ENCODE measurements around the gene PPP1R13L.
"Not testable (repeated sequence)": the region's sequence is repeated elsewhere in the genome, so short reads cannot be mapped to it uniquely, and the experiment has no call there.

The PPP1R13L gene

DNA sequence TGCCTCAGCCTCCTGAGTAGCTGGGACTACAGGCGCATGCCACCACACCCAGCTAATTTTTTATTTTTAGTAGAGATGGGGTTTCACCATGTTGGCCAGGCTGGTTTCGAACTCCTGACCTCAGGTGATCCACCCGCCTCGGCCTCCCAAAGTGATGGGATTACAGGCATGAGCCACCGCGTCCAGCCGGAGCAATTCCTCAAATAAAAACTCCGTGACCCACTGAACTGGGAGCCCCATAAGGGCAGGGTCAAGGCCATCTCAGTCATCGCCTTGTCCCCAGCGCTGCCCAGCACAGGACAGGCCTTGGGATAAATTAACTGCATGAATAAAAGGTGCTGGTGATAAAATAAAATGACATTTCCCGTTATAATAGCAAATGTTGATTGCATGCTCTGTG is 25.0 kb upstream of the PPP1R13L start:
- DNase-seq (ENCODE audit: low spot score), result not testable (repeated sequence)

DNA sequence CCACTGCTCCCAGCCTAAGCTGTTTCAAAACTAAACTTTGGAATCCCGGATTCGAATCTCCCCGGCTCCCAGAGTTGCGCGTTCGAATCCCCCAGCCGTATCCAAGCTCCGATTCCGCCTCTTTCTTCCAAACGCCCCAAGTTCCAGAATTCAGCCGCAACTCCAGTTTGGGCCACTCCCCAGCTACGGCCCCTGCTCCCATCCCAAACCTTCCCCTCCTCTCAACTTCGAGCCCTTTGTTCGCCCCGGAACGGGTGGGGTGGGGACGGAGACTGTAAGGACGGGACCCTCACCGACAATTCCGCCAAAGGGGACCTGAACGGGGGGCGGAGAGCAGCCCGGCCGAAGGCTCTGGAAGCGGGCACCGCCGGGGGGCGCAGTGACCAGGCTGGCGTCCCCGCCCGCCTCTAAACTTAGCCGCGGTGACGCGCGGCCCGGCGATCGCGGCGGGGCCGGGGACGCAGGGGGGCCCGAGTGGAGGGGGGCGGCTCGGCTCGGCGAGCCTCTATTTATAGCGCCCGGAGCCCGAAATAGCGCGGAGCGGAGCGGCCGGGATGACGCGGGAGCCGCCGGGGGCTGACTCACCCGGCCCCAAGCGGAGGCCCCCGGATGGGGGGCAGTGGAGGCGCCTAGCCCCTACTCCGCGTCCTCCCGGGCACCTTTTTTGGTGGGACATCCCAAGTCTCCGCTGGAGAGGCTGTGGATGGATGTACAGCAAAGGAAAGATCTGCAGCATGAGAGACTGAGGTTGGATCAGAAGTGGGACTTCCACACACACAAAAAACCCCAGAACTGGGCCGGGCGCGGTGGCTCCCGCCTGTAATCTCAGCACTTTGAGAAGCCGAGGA is 23.7 kb upstream of the PPP1R13L start:
- DNase-seq (ENCODE audit: low spot score), result peak; percentile 83

DNA sequence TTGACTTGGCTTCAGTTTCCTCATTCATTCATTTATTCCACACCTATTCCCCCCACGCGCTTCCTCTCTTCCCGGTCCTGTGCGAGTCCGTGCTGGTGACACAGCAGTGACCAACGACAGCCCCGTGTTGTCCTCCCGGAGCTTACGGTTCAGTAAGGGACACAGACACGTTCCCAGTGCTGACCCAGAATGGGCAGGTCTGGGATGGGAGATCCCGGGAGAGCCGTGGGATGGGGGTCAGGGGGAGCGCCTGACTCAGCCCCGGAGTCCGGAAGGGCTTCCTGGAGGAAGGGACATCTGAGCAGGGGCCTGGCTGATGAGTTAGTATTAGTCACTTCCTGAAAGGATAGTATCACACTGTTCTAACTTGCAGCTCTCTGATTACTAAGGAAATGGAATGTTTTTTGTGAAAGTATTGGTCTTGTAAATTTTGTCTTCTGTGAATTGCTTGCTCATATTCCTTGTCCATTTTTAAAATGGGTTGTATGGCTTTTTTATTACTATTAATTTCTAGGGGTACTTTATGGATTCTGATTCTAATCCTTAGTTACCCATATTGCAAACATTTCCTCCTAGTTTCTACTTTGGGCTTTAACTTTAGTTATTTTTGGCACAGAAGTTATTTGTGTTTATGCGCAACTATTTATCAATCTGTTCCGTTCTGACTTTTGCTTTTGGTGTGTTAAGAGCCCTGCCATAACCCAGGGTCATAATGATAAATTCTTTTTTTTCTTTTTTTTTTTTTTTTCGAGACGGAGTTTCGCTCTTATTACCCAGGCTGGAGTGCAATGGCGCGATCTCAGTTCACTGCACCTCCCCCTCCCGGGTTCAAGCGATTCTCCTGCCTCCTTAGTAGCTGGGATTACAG is 19.6 kb upstream of the PPP1R13L start:
- peak; percentile 89 for DNase-seq (ENCODE audit: low spot score)

DNA sequence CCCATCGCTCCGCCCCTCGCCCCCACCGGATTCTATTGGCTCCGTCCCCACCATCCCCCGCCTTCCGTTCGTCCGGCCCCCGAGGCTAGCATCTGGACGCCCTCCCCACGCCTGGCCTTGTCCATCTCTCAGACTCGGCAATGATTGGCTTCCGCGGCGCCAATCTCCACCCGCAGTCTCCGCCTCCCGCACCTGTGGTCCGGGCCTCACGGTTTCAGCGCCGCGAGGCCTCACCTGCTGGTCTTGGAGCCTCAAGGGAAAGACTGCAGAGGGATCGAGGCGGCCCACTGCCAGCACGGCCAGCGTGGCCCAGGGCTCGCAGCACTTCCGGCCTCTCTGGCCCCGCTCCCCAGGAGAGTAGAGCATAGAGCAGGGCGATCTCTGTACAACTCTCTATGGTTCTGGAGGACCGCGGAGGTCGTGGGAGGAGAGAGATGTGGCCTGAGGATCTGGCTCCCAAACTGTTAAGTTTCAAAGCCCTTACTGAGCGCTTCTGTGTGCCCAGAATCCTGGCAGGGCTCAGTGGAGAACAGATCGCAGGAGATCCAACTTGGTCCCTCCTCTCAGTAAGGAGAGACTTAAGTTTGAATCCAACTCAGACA is 18.8 kb upstream of the PPP1R13L start, which contains the start of gene ERCC1:
TSS of gene ERCC1 (minus strand) at position 329 of the 602 bp plus-strand sequence. CDS start 543 bp downstream, outside the sequence.
- peak; percentile 98 for DNase-seq (ENCODE audit: low spot score)

DNA sequence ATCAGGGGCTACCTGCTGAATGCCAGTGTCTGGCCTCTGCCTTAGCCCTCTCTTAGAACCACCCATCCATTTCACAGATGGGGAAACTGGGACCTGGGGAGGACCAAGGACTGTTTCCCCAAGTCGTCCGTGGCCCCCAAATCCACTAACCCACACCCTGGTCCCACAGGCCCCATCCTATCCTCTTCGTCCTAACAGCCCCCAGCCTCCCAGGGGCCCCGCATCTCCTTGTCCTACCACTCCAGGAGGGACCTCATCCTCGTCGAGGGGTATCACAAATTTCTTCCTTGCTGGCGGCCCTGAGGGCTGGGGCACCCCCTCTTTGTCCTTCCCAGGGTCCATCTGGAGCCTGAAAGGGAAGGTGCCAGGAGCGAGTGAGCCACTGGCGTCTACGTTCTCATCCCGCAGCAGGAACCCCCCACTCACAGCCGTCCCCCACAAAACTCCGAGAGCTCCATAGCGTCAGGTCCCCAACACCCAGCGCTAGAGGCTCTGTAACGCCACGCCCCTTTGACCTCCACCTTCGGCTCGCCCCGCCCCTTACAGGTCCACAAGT is 18.2 kb upstream of the PPP1R13L start:
- DNase-seq (ENCODE audit: low spot score), result no peak

DNA sequence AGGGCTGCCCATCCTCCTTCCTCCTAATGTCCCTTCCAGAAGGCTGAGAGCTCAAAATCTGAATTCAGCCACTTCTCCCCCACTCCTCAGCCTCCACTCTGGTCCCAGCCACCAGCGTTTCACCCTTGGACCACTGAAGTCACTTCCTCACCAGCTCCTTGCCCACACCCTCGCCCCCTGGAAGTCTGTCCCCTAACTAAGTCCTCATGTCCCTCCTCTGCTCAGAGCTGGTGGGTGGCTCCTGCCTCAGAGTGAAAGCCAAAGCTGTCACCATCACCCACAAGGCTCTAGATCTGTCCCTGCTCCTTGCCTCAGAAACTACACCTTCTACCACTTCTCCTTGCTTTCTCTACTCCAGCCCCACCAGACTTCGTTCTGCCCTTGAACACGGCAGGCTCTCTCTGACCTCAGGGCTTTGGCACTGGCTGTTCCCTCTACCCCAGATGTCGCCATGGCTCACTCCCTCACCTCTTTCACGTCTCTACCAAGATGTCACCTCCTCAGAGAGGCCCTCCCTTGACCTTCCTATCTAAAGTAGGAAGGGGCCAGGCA is 17.2 kb upstream of the PPP1R13L start:
- DNase-seq (ENCODE audit: low spot score), result no peak

DNA sequence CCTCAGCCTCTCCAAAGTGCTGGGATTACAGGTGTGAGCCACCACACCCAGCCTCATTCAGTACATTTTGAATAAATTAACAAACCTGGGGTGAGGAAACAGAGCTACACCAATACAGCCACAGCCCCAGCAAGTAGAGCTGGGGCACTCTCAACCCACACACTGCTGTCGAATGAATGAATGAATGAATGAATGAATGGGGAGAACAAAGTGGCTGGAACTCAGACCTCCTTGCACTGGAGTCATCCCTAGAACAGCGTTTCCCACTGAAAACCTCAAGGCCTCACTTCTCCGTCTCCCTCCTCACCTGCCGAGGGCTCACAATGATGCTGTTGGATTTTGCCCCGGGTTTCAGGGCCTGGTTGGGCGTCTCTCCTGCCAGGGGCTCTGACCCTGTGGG is 16.0 kb upstream of the PPP1R13L start:
- no peak for DNase-seq (ENCODE audit: low spot score)

DNA sequence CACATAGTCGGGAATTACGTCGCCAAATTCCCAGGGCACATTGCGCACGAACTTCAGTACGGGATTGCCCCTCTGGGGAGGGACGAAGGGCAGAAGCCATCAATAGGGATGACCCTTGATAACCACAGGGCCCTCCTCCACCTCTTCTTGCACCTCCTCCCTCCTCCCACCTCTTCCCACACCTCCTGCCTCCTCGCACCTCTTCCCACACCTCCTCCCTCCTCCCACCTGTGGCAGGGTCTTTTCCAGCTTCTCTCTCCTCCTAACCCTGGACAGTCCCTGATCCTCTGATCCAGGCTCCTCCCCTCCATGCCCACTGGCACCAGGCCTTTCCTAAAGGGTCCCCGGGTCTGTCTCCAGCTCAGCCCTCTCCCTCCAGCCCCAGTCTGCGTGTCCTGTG is 15.5 kb upstream of the PPP1R13L start:
- no peak for DNase-seq (ENCODE audit: low spot score)

DNA sequence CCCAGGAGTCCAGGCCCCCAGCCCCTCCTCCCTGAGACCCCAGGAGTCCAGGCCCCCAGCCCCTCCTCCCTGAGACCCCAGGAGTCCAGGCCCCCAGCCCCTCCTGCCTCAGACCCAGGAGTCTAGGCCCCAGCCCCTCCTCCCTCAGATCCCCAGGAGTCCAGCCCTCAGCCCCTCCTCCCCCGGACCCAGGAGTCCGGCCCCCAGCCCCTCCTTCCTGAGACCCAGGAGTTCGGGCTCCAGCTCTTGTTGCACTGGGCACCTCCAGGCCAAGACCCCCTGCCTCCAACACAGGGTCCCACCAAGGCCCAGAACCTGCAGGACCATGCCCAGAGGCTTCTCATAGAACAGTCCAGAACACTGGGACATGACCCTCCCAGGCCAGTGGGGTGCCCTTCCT is 15.0 kb upstream of the PPP1R13L start:
- DNase-seq (ENCODE audit: low spot score), result no peak

DNA sequence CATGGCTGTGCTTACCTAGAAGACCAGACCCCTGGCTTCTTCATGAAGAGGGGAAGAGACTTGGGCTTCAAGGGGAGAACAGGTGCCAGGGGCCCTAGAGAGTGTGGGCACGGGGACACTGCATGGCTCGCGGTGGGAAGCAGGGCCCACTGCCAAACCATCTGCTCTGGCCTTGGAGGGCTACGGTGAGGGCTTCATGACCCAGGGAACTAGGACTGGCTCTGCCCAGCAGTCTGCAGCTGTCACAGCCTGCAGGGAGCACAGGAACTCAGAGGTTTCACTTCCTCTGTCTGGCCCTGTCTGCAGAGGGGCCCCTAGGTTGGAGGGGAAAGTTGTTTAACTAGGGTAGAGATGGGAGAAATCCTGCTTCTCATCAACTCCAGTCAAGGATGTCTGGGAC is 14.5 kb upstream of the PPP1R13L start:
- DNase-seq (ENCODE audit: low spot score), result no peak

DNA sequence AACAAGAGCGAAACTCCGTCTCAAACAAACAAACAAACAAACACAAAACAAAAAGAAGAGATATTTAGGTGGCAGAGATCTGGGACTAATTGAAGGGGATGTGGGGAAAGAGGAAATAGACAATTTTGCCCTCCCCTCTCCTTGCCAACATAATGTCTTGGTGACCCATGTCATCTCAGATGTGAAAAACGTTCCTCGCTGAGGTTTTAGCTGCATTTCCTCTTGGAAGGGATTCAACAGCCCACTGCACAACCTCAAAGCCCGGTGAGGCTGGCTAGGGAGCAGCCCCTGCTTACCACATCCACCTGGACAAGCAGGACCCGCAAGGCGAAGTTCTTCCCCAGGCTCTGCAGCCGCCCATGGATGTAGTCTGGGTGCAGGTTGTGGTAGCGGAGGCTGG is 13.9 kb upstream of the PPP1R13L start:
- DNase-seq (ENCODE audit: low spot score), result no peak

DNA sequence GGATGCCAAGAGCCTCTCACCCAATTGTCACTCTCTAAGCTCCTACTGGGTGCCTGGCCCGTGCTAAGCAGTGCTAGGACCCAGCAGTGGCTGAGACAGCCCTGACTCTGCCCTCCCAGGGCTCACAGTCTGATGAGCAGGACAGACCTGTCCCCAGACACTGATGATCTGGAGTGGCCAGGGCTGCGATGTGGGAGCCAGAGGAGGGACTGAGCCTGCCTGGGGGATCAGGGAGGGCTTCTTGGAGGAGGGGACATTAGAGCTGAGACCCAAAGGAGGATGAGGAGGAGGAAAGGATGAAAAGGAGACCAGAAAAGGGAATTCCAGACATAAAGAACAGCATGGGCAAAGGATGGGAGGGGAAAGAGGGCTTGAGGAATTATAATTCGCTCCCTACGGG is 12.3 kb upstream of the PPP1R13L start:
- DNase-seq (ENCODE audit: low spot score), result no peak

DNA sequence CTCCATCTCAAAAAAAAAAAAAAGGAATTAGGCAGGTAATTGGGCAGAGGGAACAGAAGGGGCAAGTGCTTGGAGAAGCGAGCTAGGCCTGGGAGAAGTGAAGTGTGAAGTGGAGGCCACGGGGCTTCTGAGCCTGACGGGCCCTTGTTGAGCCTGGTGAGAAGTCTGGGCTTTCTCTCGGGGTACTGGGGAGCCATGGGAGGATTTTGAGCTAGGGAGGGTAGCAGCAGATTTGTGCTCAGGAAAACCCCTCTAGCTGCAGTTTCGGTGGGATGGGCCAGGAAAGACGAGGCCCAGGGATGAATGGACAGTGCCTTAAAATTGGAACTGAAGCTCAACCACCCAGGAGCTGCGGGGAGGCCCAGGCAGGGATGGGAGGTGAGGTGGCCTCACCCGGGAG is 9.6 kb upstream of the PPP1R13L start:
- DNase-seq (ENCODE audit: low spot score), result no peak

DNA sequence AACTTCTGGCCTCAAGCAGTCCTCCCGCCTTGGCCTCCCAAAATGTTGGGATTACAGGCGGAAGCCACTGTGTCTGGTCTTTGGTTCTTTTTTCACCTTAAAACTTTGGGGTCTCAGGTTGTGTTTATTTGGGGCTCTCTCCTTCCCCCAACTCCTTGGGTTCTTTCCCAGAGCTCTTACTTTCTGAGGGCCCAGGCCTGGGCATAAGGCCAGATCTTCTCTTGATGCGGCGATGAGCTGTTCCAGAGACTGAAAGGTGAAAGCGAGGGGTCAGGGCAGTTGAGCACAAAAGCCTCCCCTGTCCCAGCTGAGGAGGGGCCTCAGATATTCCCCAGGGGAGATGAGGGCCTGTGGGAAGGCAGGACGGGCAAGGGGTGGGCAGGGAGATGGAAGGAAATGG is 8.6 kb upstream of the PPP1R13L start:
- no peak for DNase-seq (ENCODE audit: low spot score)

DNA sequence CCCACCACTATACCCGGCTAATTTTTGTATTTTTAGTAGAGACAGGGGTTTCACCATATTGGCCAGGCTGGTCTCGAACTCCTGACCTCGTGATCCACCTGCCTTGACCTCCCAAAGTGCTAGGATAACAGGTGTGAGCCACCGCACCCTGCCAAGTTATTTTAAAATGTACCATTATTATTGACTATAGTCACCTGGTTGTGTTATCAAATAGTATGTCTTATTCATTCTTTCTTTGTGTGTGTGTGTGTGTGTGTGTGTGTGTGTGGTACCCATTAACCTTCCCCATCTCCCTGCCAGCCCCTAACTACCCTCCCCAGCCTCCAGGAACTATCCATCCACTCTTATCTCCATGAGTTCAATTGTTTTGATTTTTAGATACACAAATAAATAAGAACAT is 5.5 kb upstream of the PPP1R13L start:
- DNase-seq (ENCODE audit: low spot score), result not testable (repeated sequence)

DNA sequence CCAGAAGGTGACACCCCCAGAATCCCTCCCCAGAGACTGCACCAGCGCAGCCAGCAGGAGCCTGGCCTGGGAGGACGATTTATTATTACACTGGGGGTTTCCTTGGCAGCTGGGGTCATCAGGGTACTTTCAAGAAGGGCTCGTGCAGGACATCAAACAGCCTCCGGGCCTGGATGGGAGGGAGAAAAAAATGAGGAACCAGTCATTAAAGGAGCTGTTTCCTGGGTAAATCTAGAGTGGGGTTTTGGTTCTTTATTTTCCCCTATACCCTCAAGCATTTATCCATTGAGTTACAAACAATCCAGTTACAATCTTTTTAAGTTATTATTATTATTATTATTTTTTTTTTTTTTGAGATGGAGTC is 4.7 kb upstream of the PPP1R13L start:
- no peak for DNase-seq (ENCODE audit: low spot score)

DNA sequence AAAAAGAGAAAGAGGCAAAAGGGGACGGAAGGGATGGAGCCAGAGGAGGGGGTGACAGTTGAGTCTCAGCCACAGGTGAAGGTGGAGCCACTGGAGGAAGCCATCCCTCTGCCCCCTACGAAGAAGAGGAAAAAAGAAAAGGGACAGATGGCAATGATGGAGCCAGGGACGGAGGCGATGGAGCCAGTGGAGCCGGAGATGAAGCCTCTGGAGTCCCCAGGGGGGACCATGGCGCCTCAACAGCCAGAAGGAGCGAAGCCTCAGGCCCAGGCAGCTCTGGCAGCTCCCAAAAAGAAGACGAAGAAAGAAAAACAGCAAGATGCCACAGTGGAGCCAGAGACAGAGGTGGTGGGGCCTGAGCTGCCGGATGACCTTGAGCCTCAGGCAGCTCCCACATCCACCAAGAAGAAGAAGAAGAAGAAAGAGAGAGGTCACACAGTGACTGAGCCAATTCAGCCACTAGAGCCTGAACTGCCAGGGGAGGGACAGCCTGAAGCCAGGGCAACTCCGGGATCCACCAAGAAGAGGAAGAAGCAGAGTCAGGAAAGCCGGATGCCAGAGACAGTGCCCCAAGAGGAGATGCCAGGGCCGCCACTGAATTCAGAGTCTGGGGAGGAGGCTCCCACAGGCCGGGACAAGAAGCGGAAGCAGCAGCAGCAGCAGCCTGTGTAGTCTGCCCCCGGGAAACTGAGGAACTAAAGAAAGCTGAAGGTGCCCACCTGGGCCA is 4.1 kb upstream of the PPP1R13L start:
- DNase-seq (ENCODE audit: low spot score), result no peak

DNA sequence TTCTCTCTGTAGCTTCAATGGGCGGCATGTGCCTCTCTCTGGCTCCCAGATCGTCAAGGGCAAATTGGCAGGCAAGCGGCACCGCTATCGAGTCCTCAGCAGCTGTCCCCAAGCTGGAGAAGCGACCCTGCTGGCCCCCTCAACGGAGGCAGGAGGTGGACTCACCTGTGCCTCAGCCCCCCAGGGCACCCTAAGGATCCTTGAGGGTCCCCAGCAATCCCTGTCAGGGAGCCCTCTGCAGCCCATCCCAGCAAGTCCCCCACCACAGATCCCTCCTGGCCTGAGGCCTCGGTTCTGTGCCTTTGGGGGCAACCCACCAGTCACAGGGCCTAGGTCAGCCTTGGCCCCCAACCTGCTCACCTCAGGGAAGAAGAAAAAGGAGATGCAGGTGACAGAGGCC is 3.3 kb upstream of the PPP1R13L start:
- DNase-seq (ENCODE audit: low spot score), result no peak

DNA sequence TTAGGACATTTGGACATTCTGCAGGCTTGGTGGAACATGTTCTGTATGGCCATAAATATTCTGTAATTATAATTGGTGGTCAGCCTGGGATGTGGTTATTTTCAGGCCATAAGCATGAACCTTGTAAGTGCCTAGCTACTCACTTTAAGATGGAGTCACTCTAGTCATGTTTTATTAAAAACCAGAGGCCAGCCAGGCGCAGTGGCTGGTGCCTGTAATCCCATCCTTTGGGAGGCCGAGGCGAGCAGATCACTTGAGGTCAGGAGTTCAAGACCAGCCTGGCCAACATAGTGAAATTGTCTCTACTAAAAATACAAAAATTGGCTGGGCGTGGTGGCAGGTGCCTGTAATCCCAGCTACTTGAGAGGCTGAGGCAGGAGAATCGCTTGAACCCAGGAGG is 2.7 kb upstream of the PPP1R13L start:
- DNase-seq (ENCODE audit: low spot score), result not testable (repeated sequence)

DNA sequence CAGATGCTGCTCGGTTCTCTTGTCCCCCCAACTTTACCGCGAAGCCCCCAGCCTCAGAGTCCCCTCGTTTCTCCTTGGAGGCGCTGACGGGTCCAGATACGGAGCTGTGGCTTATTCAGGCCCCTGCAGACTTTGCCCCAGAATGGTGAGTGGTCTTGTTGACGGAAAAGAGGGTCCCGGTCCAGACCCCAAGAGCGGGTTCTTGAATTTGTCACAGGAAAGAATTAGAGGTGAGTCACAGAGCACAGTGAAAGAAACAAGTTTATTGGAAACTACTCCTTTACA is 2.2 kb upstream of the PPP1R13L start:
- no peak for DNase-seq (ENCODE audit: low spot score)

DNA sequence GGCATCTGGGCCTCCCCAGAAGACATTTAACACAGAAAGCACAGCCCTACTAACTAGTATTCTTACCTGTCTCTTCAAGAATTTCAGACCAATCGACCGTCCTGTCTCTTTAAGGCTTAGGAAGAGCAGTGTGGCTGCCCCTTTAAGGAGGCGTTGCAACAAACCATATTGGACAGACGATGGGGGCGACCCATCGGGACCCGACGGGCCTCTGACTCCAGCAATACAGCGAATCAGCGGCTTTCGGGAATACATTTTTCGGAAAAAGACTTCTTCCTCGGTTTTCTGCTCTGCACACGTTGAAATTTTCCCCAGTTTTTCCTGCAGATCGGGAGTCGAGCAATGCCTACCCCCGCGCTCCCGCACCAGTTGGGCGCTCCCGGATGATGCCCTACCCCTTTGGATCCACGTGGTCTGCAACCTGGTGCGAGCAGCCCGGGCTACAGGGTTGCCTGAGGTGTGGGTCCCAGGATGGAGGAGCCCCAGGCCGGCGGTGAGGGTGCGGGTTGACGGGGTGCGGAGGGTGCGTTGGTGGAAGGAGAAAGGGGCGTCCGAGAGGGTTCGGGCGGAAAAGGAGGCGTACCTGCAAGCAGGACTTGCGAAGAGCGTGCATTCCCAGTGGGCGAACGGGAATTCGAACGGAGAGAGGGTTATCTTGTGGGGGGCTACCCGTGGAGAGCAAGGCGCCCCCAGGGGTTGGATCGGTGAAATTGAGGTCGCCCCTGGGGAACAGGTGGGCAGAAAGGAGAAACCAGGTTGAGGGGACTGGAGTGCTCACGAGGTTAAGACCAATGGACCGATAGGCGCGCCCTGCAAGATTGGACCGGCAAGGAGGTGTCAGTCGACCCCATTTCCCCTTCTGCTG is 1.6 kb upstream of the PPP1R13L start, which contains the start of gene POLR1G:
TSS of gene POLR1G (plus strand) at position 419 of the 865 bp plus-strand sequence. CDS start at position 472, 53 bp downstream.
- peak; percentile 93 for DNase-seq (ENCODE audit: low spot score)

Measured in hepatic stellate cell (primary cell).